PC-3 (cell line): ENCODE measurements around the gene TSSK2.

Experiments
- CTCF ChIP-seq: fragments of 300-600 bp; sonication (generic); conservative IDR thresholded peaks from 2 replicates; pipeline ENCODE4 v1.5.1; 2017; ENCODE audit warnings: antibody characterized with exemption, low read depth, mild to moderate bottlenecking, low read length
- EZH2 ChIP-seq: fragments of 300-600 bp; sonication (generic); IDR thresholded peaks from one replicate; pipeline ENCODE4 v1.6.1; 2017; ENCODE audit warnings: antibody characterized with exemption, mild to moderate bottlenecking, low read length; ENCODE audit not compliant: unreplicated experiment
- EZH2phosphoT487 ChIP-seq: fragments of 300-600 bp; sonication (generic); IDR thresholded peaks from 2 replicates; pipeline ENCODE4 v1.6.1; 2018; ENCODE audit warnings: mild to moderate bottlenecking, antibody characterized with exemption, low read length, borderline replicate concordance

DNA sequence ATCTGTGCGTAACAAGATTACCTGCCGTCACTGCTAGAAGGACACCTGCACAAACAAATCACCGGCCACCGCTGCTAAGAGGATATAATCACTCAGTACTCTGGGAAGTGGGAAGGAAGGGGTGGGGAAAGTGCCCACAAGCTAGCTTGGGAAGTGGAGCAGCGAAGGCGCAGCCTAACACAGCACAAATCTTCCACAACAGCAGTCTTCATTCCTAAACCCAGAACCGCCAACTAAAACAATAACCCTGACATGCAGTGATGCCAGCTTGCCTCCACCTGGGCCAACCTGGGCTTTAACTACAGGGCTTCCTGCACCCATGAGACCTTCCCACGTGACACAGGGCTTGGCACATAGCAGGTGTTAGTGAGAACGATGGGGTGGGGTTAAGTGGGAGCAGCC is 14.0 kb upstream of the TSSK2 start:
- TF ChIP-seq CTCF = no peak
- TF ChIP-seq EZH2 = no peak
- no peak for TF ChIP-seq EZH2phosphoT487
